ENCODE data around the gene KIAA1586. TPM values are rescaled to one million over a fixed set of nuclear protein-coding genes. Genes with fewer than 3 reads are reported as not detected.

Gene KIAA1586
- total RNA-seq, 1 experiment from 2014 or later = 16.1 TPM

DNA sequence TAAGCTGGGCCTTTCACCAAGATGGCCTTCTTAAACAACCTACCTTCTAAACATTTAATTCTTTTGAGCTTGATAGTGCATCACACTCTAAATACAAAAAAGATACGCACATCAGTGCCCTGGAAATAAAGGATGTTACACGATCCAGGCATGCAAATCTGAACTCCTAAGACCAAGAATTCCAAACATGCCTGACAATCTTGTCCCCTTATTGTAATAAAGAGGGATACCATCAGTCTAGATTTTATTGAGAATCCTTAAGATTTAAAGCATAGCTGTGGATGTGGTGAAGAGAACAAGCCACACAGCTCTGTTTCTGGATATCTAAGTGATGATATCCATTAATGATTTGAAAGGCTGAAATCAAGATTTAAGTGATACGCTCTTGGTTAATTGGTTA, 56.5 kb downstream of the KIAA1586 start:
- DNase-seq (ENCODE audit: low read depth) = no peak

DNA sequence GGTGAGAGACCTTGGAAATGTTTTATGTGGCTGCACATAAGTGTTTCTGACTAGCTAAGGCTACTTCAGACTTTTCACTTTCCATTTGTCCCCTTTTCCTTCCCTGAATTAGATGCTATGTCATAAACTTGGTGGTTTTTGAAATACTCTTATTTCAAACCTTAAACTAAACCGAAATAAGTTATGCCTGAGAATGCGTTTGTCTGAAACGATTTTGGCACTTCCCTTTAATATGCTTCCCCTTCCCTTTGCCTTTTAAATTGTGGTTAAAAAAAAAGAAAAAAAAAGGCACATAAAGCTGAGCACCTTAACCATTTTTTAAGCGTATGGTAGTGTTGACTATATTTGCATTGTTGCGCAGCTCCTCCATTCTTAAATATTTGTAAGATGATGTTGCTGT, 57.8 kb downstream of the KIAA1586 start:
- DNase-seq (ENCODE audit: low read depth) = no peak

Other genes starting within 250 kb of the KIAA1586 start
- 8.7 and 14.1 TPM in 2 replicates for gene BEND6, start 91.6 kb upstream of the KIAA1586 start, total RNA-seq (2014; rRNA removed)
- gene ZNF451, start 43.5 kb downstream of the KIAA1586 start, total RNA-seq (2014; rRNA removed) = 41.4 and 42.9 TPM in 2 replicates
- gene BAG2, start 125.6 kb downstream of the KIAA1586 start, total RNA-seq (2014; rRNA removed) = 16.3 and 19.6 TPM in 2 replicates
- 37.0 and 39.8 TPM in 2 replicates for gene RAB23, start 175.6 kb downstream of the KIAA1586 start, total RNA-seq (2014; rRNA removed)

All from LHCN-M2 (cell line).